ENCODE data around the gene TOM1L2. TPM values are rescaled to one million over a fixed set of nuclear protein-coding genes. Genes with fewer than 3 reads are reported as not detected.

Gene TOM1L2
- total RNA-seq, 1 experiment from 2014 or later, result 24.1 TPM

DNA sequence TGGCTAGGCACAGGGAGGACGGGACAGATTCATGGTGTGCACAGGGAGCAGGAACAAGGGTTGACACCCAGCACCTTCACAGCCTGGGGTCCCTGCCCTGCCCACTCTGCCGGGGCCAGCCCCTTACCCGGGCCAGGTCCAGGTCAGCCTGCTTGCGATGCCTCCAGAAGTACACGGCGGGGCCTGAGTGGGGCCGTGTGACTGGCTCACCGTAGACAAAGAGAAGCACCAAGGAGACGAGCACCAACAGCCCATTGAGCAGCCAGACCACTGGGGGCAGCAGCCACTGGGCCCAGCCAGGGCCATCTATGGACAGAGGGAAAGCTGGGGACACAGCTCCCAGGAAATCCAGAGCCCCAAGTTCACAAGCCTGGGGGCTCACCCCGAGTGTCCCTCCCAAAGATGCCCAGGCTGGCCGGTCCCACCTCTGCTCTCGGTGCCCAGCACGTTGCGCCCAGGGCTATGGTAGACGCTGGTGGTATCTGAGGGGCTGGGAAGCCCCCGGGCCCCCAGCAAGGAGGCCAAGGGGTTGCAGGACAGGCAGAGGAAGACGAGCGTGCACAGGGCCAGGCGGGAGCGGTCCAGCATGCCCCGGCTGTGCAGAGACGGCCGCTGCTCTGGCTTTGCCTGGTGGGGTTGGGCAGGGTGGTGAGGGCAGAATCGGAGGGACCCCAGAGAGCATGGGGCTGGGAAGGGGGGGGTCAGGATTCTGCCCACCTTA lies 155.2 kb downstream of the TOM1L2 start:
- H3K9ac ChIP-seq (ENCODE audit: low read length), result no peak overlapping the region
- H3K4me2 ChIP-seq (ENCODE audit: low read length), result no peak overlapping the region
- no peak for ATAC-seq
- no peak overlapping the region for H3K4me3 ChIP-seq (replicated peaks in 1 of 2; ENCODE audit: low read depth in 1 of 2, low read length in 2 of 2)
- CTCF ChIA-PET, result no interaction called here
- no peak overlapping the region for H2AFZ ChIP-seq (ENCODE audit: low read depth, low read length, poor library complexity, severe bottlenecking)
- H3K36me3 ChIP-seq (ENCODE audit: control insufficient read depth in 1 of 2, insufficient read depth in 2 of 2, low read length in 2 of 2), result peaks cover 30 to 77% of the 10 kb centered on the region in 2 experiments
- H3K27ac ChIP-seq (ENCODE audit: low read depth, low read length), result peak overlapping the region; percentile 41; the same call in 1 of the 2 replicates
- no peaks in the 10 kb centered on the region for H3K9me2 ChIP-seq (ENCODE audit: insufficient read depth)
- no peaks in the 10 kb centered on the region for H3K27me3 ChIP-seq (ENCODE audit: insufficient read depth, low read length)
- RAD21 ChIA-PET (ENCODE audit: low non-redundant PET in 1 of 2, low total read pairs in 2 of 2, uncharacterized antibody in 2 of 2, unreplicated experiment in 2 of 2), result no interaction called here
- no peaks in the 10 kb centered on the region; the same call in 1 of the 2 replicates for H4K20me1 ChIP-seq (ENCODE audit: insufficient read depth)
- H3K4me1 ChIP-seq (ENCODE audit: control insufficient read depth in 1 of 2, insufficient read depth in 2 of 2, low read length in 2 of 2), result peaks cover 46% of the 10 kb centered on the region in 2 experiments
- peaks cover 54% of the 10 kb centered on the region for H3K79me2 ChIP-seq (ENCODE audit: insufficient read depth, low read length)
- no peak for DNase-seq (ENCODE audit: low read depth, low spot score)
- POLR2A ChIA-PET, result no interaction called here
- no TSS peak for BruUV-seq (replicated peaks)
- intact Hi-C loops (cut with micrococcal nuclease), result no loop called here
- TF ChIP-seq EGR1 (IDR thresholded peaks at IDR 0.05; ENCODE audit: low read depth) (no peak), POLR2AphosphoS5 (IDR thresholded peaks at IDR 0.05; ENCODE audit: low read depth, low read length) (no peak), RAD21 (IDR thresholded peaks at IDR 0.05; ENCODE audit: low read depth) (no peak), ZFX (IDR thresholded peaks at IDR 0.05) (no peak), YY1 (IDR thresholded peaks at IDR 0.05; ENCODE audit: extremely low read depth, insufficient replicate concordance, low read depth, low read length) (no peak), ZNF274 (IDR thresholded peaks at IDR 0.05; ENCODE audit: low read depth, low read length) (no peak), POLR2A (IDR thresholded peaks at IDR 0.05; ENCODE audit: borderline replicate concordance, extremely low read depth, insufficient read depth, insufficient read length) (no peak), SRF (IDR thresholded peaks at IDR 0.05; ENCODE audit: low read depth) (no peak), SIN3A (IDR thresholded peaks at IDR 0.05; ENCODE audit: low read depth) (no peak), FOSL1 (IDR thresholded peaks at IDR 0.05; ENCODE audit: low read depth) (no peak), CEBPB (IDR thresholded peaks at IDR 0.05; ENCODE audit: low read depth) (no peak)
- TF ChIP-seq, protein P1, sequence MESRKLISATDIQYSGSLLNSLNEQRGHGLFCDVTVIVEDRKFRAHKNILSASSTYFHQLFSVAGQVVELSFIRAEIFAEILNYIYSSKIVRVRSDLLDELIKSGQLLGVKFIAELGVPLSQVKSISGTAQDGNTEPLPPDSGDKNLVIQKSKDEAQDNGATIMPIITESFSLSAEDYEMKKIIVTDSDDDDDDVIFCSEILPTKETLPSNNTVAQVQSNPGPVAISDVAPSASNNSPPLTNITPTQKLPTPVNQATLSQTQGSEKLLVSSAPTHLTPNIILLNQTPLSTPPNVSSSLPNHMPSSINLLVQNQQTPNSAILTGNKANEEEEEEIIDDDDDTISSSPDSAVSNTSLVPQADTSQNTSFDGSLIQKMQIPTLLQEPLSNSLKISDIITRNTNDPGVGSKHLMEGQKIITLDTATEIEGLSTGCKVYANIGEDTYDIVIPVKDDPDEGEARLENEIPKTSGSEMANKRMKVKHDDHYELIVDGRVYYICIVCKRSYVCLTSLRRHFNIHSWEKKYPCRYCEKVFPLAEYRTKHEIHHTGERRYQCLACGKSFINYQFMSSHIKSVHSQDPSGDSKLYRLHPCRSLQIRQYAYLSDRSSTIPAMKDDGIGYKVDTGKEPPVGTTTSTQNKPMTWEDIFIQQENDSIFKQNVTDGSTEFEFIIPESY (IDR thresholded peaks at IDR 0.05; ENCODE audit: extremely low read depth, insufficient replicate concordance, low read length), result no peak
- no peaks in the 10 kb centered on the region for H3K9me3 ChIP-seq (ENCODE audit: control insufficient read depth in 1 of 2, insufficient read depth in 1 of 2, low read depth in 1 of 2, low read length in 2 of 2)
